ENCODE results near the gene SNAP91. TPM values are rescaled to one million over a fixed set of nuclear protein-coding genes. Genes with fewer than 3 reads are reported as not detected.

SNAP91 gene
- total and polyA plus RNA-seq, 2 of the 8 experiments (the other 6 are each of a cell fraction or from before 2014, with no cell fraction given): 1.3 to 1.5 TPM

- Histone ChIP-seq H3K27me3 (replicated peaks in 1 of 4; ENCODE audit: control insufficient read depth in 3 of 4, extremely low read depth in 1 of 4, insufficient read depth in 3 of 4, low read length in 3 of 4) (no peaks in the 10 kb centered on the region), H3K23ac (ENCODE audit: insufficient read length) (no peak overlapping the region), H3K9ac (replicated peaks in 1 of 4; ENCODE audit: extremely low read depth in 1 of 4, low read depth in 3 of 4, low read length in 3 of 4) (no peak overlapping the region), H4K91ac (replicated peaks; ENCODE audit: insufficient read length, low read length) (no peak overlapping the region), H2BK120ac (replicated peaks; ENCODE audit: low read depth, low read length) (no peak overlapping the region), H3K4me2 (ENCODE audit: insufficient read depth in 1 of 2, low read depth in 2 of 2, low read length in 2 of 2) (no peak overlapping the region), H2BK12ac (ENCODE audit: low read depth, low read length) (no peak overlapping the region), H3K14ac (ENCODE audit: insufficient read length) (no peak overlapping the region), H2BK15ac (ENCODE audit: low read length) (no peak overlapping the region), H3K4me3 (ENCODE audit: extremely low read depth in 1 of 4, insufficient read depth in 2 of 4, low read depth in 3 of 4, low read length in 4 of 4) (no peak overlapping the region), H4K20me1 (replicated peaks in 1 of 2; ENCODE audit: control insufficient read depth in 1 of 2, insufficient read depth in 2 of 2, low read length in 2 of 2) (no peaks in the 10 kb centered on the region), H3K36me3 (ENCODE audit: control insufficient read depth in 2 of 4, insufficient read depth in 4 of 4, low read length in 3 of 4) (no peaks in the 10 kb centered on the region), H3K23me2 (ENCODE audit: low read depth, low read length) (no peaks in the 10 kb centered on the region), H2BK20ac (ENCODE audit: low read length) (no peak overlapping the region), H3K56ac (replicated peaks; ENCODE audit: insufficient read length, low read depth, low read length) (no peak overlapping the region), H3K79me1 (ENCODE audit: low read depth, low read length) (no peaks in the 10 kb centered on the region), H3K79me2 (ENCODE audit: control insufficient read depth in 1 of 2, insufficient read depth in 2 of 2, low read length in 2 of 2) (no peaks in the 10 kb centered on the region), H2AFZ (ENCODE audit: low read length) (no peak overlapping the region), H3K18ac (ENCODE audit: extremely low read depth, low read length) (no peak overlapping the region), H3K9me3 (ENCODE audit: insufficient read depth in 2 of 2, low read depth in 1 of 2, low read length in 1 of 2) (no peaks in the 10 kb centered on the region), H2BK5ac (ENCODE audit: low read depth, low read length) (no peak overlapping the region), H4K8ac (ENCODE audit: extremely low read depth, insufficient read depth, low read length) (no peak overlapping the region), H3K4me1 (replicated peaks in 1 of 4; ENCODE audit: control insufficient read depth in 3 of 4, insufficient read depth in 4 of 4, low read length in 3 of 4) (peaks cover 0 to 4% (median 0%) of the 10 kb centered on the region in 4 experiments; a peak in 1 of 7 replicates), H3K4ac (replicated peaks; ENCODE audit: insufficient read length, low read depth, low read length) (no peak overlapping the region), H3K27ac (ENCODE audit: low read depth, low read length) (no peak overlapping the region), H2AK5ac (ENCODE audit: low read depth, low read length) (no peak overlapping the region), H4K5ac (ENCODE audit: insufficient read length, low read depth, low read length) (no peak overlapping the region)
- 82% methylated on average over 1 of the region's 1 CpG; no CpG with 5 or more reads in 1 of the 2 experiments for WGBS, 2 experiments (ENCODE audit: extremely low coverage in 1 of 2, insufficient coverage in 1 of 2, insufficient read length in 1 of 2, insufficient replicate concordance in 2 of 2, low coverage in 1 of 2, low lambda C conversion rate in 2 of 2, missing lambda C conversion rate in 1 of 2)
- FAIRE-seq: peak; percentile 7
- no peak for DNase-seq (ENCODE audit: low read depth in 1 of 2, low spot score in 2 of 2)
- ChIA-PET POLR2A (ENCODE audit: partially characterized antibody) (interaction anchor here (1.2 kb wide), 1 partner anchor 12 kb away, joined by 3 read pairs; no protein-coding TSS in a partner anchor), CTCF (ENCODE audit: partially characterized antibody) (interaction anchor here (1.0 kb wide), 1 partner anchor 21 kb away, joined by 4 read pairs; no protein-coding TSS in a partner anchor)
- TF ChIP-seq TCF12 (IDR thresholded peaks at IDR 0.05; ENCODE audit: low read depth, low read length) (no peak), CBX8 (IDR thresholded peaks at IDR 0.05; ENCODE audit: borderline replicate concordance, low read depth, low read length) (no peak), HDAC6 (IDR thresholded peaks at IDR 0.05; ENCODE audit: low read depth, low read length) (no peak), SP4 (IDR thresholded peaks at IDR 0.05; ENCODE audit: low read length) (no peak), BRCA1 (IDR thresholded peaks at IDR 0.05; ENCODE audit: low read depth, low read length) (no peak)
These were observed 149.9 kb downstream of the SNAP91 start for GRCh38 chr6:83558975-83559374.
